CD4-positive, alpha-beta T cell treated with Interleukin-6 for 4 hours (primary cell): ENCODE results near the gene RGR.

Experiments used
- DNase-seq: peaks from one replicate; pipeline ENCODE4 v3.0.0-alpha.2; 2020; ENCODE audit warnings: mixed read lengths

The RGR gene

GRCh38 chr10:84302223-84302622, 57.4 kb downstream of the RGR start:
- DNase-seq: no peak

DNA sequence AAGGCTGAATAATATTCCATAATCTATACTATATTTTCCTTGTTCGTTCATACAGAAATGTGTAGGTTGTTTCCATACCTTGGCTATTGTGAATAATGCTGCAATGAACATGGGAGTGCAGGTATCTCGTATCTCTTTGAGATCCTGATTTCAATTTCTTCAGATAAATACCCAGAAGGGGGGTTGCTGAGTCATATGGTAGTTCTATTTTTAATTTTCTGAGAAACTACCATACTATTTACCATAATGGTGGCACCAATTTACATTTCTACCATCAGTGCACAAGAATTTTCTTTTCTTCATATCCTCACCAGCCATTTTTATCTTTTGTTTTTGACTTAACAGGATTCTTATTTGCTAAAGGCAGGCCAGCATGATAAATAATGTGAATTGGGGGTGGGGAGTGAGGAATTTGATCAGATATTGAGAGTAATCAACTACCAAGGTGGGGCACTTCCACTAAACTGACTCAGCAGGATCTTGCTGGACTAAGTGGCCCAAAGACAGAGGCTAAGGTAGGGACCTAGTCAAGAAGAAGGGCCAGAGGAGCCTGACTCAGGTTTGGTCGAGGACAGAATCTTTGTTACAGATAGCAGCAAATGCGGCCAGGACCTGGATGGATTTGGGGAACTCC, 62.0 kb downstream of the RGR start:
- no peak for DNase-seq

- DNase-seq: no peak
Observed at GRCh38 chr10:84308021-84308420, 63.2 kb downstream of the RGR start.

- peak; percentile 68 for DNase-seq
Observed at GRCh38 chr10:84308481-84309304, 63.8 kb downstream of the RGR start.
